Gastroesophageal sphincter (tissue), 3 donors: ENCODE measurements around the gene TFE3.

Source experiments
- POLR2A ChIP-seq, 2 donors: fragments of 450-650 bp; IDR thresholded peaks; one replicate each; pipeline ENCODE4 v1.6.1; 2017; ENCODE audit warnings: antibody characterized with exemption in 2 of 2, mild to moderate bottlenecking in 2 of 2, moderate library complexity in 1 of 2
- POLR2AphosphoS5 ChIP-seq: sonication (generic); formaldehyde crosslinking; IDR thresholded peaks from one replicate; pipeline ENCODE4 v1.6.1; 2017; ENCODE audit warnings: antibody characterized with exemption
- TF ChIP-seq, protein P1 (sequence below), 4 experiments: fragments of 200-600 bp in 2 of 4; fragments of 450-650 bp in 2 of 4; sonication (generic) in 1 of 4; IDR thresholded peaks; one replicate each; pipeline ENCODE4 v1.5.1; 2017 to 2019; ENCODE audit warnings: antibody characterized with exemption in 4 of 4, mild to moderate bottlenecking in 2 of 4, moderate library complexity in 2 of 4

DNA sequence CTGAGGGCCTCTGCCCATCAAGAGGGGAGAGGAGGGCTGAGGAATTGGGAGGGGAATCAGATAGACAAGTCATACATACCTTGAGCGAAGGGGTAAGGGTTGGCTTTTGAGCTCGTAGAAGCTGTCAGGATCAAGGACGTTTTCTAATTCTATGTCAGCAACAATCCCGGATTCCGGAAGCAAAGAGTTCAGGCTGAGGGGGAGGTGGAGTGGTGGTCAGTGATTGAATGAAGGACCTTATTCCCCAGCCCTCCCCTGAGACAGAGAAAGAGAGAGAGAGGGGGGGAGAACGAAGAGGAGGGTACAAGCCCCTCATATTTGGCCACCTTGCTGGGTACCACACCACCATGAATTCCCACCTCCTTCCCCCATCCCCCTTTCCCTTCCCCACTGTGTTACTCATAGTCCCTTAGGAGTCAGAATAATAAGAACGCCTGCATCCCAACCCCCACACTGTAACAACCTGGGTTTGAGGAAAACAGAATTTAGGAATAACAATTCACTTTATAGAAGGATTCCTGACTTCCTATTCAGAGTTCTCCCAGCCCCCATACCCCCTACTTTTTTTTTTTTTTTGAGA, 2.7 kb downstream of the TFE3 start:
- TF ChIP-seq, protein P1, sequence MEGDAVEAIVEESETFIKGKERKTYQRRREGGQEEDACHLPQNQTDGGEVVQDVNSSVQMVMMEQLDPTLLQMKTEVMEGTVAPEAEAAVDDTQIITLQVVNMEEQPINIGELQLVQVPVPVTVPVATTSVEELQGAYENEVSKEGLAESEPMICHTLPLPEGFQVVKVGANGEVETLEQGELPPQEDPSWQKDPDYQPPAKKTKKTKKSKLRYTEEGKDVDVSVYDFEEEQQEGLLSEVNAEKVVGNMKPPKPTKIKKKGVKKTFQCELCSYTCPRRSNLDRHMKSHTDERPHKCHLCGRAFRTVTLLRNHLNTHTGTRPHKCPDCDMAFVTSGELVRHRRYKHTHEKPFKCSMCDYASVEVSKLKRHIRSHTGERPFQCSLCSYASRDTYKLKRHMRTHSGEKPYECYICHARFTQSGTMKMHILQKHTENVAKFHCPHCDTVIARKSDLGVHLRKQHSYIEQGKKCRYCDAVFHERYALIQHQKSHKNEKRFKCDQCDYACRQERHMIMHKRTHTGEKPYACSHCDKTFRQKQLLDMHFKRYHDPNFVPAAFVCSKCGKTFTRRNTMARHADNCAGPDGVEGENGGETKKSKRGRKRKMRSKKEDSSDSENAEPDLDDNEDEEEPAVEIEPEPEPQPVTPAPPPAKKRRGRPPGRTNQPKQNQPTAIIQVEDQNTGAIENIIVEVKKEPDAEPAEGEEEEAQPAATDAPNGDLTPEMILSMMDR (IDR thresholded peaks at IDR 0.05): no peak
- no peak for TF ChIP-seq POLR2A (IDR thresholded peaks at IDR 0.05)
- TF ChIP-seq POLR2AphosphoS5: no peak
